Colon (tissue), 2 donors: Measurements from ENCODE around the gene RAB1B.
"Not testable (repeated sequence)": the region's sequence is repeated elsewhere in the genome, so short reads cannot be mapped to it uniquely, and the experiment has no call there.

ENCODE experiments used
- FAIRE-seq: peaks from 2 replicates; lab custom pipeline; 2012; peaks lifted over from hg19 to GRCh38; lab: Jason Lieb, UNC
- donor health status: control.
- donor health status: control.

Gene RAB1B

GRCh38 chr11:66267379-66268243 is 828 bp upstream of the RAB1B start:
- FAIRE-seq: no peak

DNA sequence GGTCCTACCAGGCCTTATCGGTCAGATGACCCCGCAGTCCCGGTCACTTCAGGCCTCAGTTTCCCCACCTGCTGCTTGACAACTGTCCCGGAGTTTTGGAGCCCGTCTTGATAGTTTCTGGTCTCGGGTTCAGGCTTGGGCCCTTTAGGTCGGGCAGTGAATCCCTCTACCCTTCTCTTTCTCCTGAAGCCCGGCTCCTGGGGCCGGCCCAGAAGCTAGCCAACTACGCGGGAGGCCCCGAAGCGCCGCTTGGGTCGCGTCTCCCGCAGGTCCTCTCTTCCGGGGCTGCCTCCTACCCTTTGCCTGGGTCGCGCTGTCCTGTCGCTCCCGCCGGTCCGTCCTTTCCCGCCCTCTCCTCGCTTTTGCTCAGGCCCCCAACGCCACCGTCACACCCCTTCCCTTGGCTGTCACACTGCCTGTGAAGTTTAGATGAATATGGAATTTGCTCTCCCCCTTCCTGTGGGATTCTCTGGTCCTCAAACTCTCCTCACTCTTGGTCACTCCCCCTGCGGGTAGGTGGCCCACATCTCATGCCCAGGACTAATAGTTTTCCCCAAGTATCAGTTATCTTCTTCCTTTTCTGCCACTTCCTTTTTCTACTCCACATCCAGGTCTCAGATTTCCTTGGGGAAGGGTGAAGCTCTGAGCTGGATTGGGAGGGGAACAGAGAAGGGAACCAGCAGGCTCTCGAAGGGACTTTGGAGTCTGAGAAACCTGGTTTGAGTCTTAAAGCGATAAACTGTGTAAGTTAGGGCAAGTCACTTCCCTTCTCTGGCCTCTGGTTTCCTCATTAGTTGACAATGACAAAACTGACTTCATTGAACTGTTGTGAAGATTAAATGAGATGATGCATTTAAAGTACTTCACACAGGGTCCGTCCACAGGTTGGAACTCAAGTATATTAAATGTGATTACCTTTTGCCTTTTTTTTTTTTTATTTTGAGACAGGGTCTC is 790 bp downstream of the RAB1B start:
- FAIRE-seq: no peak

GRCh38 chr11:66271816-66272215 is 3.4 kb downstream of the RAB1B start:
- no peak for FAIRE-seq

DNA sequence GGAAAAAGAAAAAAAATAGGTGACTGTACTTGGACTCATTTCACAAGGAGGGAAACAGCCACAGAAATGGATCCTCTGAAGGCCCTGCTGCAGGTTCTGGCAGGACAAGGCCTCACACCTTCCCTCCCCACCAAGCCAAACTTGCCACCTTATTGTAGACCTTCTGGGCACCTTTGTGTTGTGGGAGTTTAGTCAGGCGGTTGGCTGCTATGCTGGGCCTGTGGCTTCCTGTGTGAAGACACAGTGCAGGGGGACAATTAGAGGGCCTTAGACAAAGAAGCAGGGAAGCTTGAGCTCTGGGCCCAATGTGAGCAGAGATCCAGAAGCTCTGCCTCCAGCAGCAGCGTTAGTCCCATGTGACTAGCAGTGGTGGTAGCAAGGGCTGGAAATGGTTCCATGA is 4.2 kb downstream of the RAB1B start:
- no peak for FAIRE-seq

GRCh38 chr11:66274219-66274618 is 5.8 kb downstream of the RAB1B start:
- FAIRE-seq: no peak

DNA sequence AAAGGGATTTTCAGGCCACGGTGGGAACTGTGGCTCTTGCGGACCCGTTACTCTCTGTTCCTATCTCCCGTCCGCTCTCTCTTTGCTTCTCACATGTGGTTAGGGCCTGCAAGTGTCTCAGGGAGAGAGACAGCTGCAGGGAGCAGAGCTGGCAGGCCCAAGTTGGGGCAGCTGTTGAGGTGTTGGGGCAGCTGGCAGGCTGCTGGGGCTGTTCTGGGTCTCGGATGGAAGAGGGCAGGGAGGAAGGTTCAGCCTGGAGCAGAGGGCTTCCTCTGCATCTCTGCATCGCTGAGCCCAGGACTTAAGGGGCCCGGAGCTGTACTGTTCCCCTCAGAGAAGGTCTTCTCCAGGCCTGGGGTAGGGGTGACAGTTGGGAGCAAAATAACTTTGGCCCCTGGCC is 7.0 kb downstream of the RAB1B start:
- FAIRE-seq: no peak

DNA sequence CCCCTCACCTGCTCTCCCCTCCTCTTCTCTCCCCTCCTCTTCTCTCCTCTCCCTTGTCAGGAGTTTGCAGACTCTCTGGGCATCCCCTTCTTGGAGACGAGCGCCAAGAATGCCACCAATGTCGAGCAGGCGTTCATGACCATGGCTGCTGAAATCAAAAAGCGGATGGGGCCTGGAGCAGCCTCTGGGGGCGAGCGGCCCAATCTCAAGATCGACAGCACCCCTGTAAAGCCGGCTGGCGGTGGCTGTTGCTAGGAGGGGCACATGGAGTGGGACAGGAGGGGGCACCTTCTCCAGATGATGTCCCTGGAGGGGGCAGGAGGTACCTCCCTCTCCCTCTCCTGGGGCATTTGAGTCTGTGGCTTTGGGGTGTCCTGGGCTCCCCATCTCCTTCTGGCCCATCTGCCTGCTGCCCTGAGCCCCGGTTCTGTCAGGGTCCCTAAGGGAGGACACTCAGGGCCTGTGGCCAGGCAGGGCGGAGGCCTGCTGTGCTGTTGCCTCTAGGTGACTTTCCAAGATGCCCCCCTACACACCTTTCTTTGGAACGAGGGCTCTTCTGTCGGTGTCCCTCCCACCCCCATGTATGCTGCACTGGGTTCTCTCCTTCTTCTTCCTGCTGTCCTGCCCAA is 7.7 kb downstream of the RAB1B start:
- FAIRE-seq: no peak

GRCh38 chr11:66276619-66277018 is 8.2 kb downstream of the RAB1B start:
- not testable (repeated sequence) for FAIRE-seq

DNA sequence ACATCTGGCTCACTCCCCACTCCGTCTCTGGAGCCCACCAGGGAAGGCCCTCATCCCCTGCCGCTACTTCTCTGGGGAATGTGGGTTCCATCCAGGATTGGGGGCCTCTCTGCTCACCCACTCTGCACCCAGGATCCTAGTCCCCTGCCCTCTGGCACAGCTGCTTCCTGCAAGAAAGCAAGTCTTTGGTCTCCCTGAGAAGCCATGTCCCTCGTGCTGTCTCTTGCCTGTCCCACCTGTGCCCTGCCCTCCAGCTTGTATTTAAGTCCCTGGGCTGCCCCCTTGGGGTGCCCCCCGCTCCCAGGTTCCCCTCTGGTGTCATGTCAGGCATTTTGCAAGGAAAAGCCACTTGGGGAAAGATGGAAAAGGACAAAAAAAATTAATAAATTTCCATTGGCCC is 8.6 kb downstream of the RAB1B start:
- not testable (repeated sequence) for FAIRE-seq

- FAIRE-seq: no peak
These were observed 9.3 kb downstream of the RAB1B start, which contains the start of gene CNIH2 for GRCh38 chr11:66277471-66278362. Gene CNIH2 (plus strand): TSS chr11:66278175. CDS start chr11:66278457, 282 bp downstream.

GRCh38 chr11:66278363-66279091 is 10.1 kb downstream of the RAB1B start:
- no peak for FAIRE-seq

DNA sequence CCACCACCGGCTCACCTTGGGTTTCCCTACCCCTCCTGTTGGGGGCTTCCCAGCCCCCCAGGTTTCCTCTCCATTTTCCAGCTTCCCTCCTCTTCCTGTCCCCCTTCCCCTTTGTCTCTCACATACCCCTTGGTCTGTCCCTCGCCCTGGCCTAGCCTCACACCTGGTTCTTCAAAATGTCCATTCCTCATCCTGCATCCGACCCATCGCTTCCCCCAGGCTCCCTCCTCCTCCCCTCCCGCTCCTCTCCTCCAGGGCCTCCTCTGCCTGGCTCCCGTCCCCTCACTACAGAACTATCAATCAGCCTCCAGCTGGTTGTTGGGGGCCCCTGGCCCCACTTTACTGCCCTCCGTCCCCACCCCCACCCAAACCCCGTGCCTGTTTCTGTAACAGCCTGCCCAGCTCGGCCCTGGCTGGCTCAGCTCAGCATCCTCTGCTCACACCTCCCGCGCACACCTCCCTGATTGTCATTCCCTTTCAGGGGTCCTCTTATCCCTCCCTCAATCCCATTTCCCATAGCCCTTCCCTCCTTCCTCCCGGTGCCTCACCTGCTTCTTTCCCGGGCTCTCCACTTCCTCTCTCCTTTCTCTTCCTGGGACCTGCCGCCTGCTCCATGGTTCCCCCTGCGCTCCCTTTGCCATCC is 10.8 kb downstream of the RAB1B start:
- FAIRE-seq: no peak

DNA sequence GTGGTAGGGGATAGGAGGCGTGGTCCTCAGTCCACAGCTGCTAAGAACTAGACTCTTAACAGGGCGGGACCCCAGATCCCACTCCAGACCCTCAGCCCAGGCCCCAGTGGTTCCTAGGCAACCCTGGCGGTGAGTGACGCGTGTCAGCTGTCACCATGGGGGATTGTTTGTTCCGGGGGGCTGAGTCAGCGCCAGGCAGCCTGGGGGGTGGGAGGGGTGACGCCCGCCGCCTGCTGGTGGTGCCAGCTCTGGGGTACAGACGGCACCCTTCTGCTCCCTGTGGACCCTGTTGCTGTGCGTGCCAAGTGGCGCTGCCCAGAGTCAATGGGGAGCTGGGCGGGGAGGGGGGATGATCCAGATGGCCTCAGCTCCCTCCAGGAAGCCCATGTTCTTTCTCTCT is 12.0 kb downstream of the RAB1B start:
- FAIRE-seq: no peak

GRCh38 chr11:66281001-66281400 is 12.6 kb downstream of the RAB1B start:
- no peak for FAIRE-seq

GRCh38 chr11:66281776-66282467 is 13.5 kb downstream of the RAB1B start:
- FAIRE-seq: no peak

DNA sequence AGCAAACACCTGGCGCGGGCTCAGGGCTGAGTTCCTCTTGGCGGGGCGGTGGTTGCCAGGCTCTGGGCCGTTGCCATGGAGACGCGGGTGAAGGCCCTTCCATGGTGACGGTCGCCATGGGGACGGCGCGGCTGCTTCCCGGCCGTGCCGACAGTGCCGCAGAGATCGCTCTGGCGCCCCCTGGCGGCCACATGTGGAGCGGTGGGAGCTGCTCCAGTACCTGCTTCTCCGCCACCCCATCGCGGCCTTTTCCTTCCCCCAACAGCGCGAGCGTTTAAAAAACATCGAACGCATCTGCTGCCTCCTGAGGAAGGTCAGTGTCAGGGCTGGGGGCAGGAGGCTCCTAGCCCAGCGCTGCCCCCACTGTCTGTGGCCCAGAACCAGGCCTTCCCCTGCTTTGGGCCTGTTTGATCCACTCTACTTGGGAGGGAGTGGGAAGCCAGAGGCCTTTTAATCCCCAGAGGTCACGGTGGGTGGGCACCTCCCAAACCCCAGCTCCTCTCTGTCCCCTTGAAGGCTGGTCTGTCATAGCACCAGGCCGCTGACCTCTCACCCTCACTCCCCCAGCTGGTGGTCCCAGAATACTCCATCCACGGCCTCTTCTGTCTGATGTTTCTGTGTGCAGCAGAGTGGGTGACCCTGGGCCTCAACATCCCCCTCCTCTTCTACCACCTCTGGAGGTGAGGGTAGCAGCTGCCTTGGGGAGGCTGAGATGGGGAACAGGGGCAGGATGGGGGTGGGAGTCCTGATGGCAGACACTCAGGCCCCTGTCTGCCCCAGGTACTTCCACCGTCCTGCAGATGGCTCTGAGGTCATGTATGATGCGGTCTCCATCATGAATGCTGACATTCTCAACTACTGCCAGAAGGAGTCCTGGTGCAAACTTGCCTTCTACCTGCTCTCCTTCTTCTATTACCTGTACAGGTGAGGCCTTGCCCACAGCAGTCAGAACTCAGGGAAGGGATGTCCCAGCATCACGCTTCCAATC is 14.3 kb downstream of the RAB1B start:
- FAIRE-seq: no peak

DNA sequence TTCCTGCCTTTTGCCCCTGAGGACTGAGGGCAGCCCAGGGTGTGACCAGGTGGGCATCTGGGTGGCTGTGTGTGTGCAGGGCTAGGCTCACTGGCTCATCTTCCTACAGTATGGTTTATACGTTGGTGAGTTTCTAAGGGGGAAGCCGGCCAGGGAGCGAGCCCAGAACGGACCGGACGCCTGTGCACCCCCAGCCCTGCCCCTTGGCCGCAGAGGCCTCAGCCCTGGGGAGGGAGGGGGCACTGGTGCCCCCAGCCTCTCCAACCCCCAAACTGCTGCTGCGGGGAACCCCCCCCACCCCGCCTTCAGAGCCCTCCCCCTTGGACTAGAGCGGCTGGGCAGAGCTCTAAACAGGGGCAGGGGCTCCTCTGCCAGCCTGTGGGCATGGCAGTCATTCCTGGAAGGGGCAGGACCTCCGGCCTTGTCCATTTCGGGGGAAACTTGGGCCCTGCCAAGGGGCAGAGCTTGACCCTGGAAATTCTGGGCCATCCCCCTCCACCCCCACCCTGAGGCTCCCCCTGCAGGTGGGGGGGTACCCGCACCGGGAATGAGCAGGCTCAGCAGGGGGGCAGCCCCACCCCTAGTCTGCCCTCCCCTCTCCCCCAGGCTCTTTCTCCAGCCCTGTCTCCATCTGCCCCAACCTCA is 15.1 kb downstream of the RAB1B start:
- no peak for FAIRE-seq
